HCT116 (cell line): Measurements from ENCODE around the gene SEL1L2.

ENCODE experiments used
- CEBPB ChIP-seq: IDR thresholded peaks from 2 replicates; pipeline ENCODE4 v1.6.1; 2012; ENCODE audit warnings: low read depth
- EZH2 ChIP-seq: fragments of 200-600 bp; sonication (generic); IDR thresholded peaks from 2 replicates; pipeline ENCODE4 v1.6.1; 2017; ENCODE audit warnings: antibody characterized with exemption, mixed run types
- POLR2A ChIP-seq: IDR thresholded peaks from 2 replicates; pipeline ENCODE4 v1.7.0; 2011; ENCODE audit warnings: borderline replicate concordance; ENCODE audit not compliant: insufficient read depth, insufficient read length; ENCODE audit errors: extremely low read depth
- POLR2AphosphoS5 ChIP-seq: IDR thresholded peaks from 2 replicates; pipeline ENCODE4 v1.6.1; 2011; ENCODE audit warnings: mild to moderate bottlenecking, low read depth, low read length, moderate library complexity
- RAD21 ChIP-seq: IDR thresholded peaks from 2 replicates; pipeline ENCODE4 v1.6.1; 2012; ENCODE audit warnings: low read depth, mild to moderate bottlenecking
- SIN3A ChIP-seq: IDR thresholded peaks from 2 replicates; pipeline ENCODE4 v1.6.1; 2012; ENCODE audit warnings: low read depth
- SRF ChIP-seq: IDR thresholded peaks from 2 replicates; pipeline ENCODE4 v1.6.1; 2012; ENCODE audit warnings: low read depth
- TCF7L2 ChIP-seq: IDR thresholded peaks from 2 replicates; pipeline ENCODE4 v1.7.0; 2011; ENCODE audit warnings: borderline replicate concordance, inconsistent platforms; ENCODE audit not compliant: insufficient read depth, insufficient read length; ENCODE audit errors: extremely low read depth
- YY1 ChIP-seq: IDR thresholded peaks from 2 replicates; pipeline ENCODE4 v1.6.1; 2011; ENCODE audit warnings: low read length, low read depth, moderate library complexity, mild to moderate bottlenecking; ENCODE audit not compliant: insufficient replicate concordance; ENCODE audit errors: extremely low read depth
- TF ChIP-seq, protein P1 (sequence below), 3 experiments: fragments of 200-600 bp in 1 of 3; sonication (generic) in 1 of 3; IDR thresholded peaks in 2 of 3; conservative IDR thresholded peaks in 1 of 3; 2 replicates each; pipeline ENCODE4 v1.5.1; 2012 to 2017; ENCODE audit warnings: low read depth in 2 of 3, low read length in 2 of 3, antibody characterized with exemption in 1 of 3, borderline replicate concordance in 1 of 3, control low read depth in 1 of 3, mild to moderate bottlenecking in 1 of 3, mixed read lengths in 1 of 3, mixed run types in 1 of 3, moderate library complexity in 1 of 3; ENCODE audit not compliant: insufficient read depth in 1 of 3
- TF ChIP-seq, protein P2 (sequence below): IDR thresholded peaks from 2 replicates; pipeline ENCODE4 v1.6.1; 2011; ENCODE audit warnings: mild to moderate bottlenecking, low read length, moderate library complexity; ENCODE audit not compliant: insufficient replicate concordance; ENCODE audit errors: extremely low read depth
- TF ChIP-seq, protein P3 (sequence below): IDR thresholded peaks from 2 replicates; pipeline ENCODE4 v1.6.1; 2012
- TF ChIP-seq, protein P4 (sequence below): IDR thresholded peaks from 2 replicates; pipeline ENCODE4 v1.6.1; 2012

DNA sequence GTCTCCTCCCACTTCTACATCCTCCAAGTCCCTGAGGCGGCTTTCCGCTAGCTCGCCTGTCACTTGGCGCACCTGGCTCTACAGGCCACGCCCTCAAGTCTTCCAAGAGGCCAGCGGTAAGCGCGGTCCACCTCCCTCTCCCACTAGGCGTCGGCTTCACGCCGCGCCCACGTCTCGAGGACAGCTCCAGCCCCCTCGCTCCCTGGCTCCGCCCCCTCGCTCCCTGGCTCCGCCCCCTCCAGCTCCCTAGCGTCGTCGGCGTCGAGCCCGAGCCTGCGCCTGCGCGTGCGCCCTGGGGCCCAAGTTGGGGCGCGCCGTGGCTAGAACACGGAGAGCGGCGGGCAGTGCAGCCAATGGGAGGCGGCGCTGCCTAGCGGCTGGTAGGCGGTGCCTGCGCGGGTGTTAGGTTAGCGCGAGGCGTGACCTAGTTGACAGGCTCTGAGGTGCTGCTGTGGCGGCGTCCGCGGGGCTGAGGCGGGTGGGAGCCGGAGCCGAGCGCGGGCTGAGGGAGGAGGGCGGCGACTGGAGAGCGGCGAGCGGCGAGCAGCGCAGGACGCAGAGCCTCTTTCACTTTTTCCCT lies 4.8 kb upstream of the SEL1L2 start, which contains the start of gene MACROD2:
- TF ChIP-seq, protein P1, sequence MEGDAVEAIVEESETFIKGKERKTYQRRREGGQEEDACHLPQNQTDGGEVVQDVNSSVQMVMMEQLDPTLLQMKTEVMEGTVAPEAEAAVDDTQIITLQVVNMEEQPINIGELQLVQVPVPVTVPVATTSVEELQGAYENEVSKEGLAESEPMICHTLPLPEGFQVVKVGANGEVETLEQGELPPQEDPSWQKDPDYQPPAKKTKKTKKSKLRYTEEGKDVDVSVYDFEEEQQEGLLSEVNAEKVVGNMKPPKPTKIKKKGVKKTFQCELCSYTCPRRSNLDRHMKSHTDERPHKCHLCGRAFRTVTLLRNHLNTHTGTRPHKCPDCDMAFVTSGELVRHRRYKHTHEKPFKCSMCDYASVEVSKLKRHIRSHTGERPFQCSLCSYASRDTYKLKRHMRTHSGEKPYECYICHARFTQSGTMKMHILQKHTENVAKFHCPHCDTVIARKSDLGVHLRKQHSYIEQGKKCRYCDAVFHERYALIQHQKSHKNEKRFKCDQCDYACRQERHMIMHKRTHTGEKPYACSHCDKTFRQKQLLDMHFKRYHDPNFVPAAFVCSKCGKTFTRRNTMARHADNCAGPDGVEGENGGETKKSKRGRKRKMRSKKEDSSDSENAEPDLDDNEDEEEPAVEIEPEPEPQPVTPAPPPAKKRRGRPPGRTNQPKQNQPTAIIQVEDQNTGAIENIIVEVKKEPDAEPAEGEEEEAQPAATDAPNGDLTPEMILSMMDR (IDR thresholded peaks at IDR 0.05 in 2 of 3, conservative IDR thresholded peaks at IDR 0.05 in 1 of 3; ENCODE audit: borderline replicate concordance in 1 of 3, insufficient read depth in 1 of 3, low read depth in 2 of 3, low read length in 2 of 3): no peak
- TF ChIP-seq EZH2 (no peak), TCF7L2 (peak; percentile 10), CEBPB (no peak), POLR2A (peak; percentile 64), SRF (no peak), SIN3A (no peak), YY1 (no peak), POLR2AphosphoS5 (peak; percentile 47; the same call in 1 of the 2 replicates), RAD21 (no peak)
- TF ChIP-seq, protein P2, sequence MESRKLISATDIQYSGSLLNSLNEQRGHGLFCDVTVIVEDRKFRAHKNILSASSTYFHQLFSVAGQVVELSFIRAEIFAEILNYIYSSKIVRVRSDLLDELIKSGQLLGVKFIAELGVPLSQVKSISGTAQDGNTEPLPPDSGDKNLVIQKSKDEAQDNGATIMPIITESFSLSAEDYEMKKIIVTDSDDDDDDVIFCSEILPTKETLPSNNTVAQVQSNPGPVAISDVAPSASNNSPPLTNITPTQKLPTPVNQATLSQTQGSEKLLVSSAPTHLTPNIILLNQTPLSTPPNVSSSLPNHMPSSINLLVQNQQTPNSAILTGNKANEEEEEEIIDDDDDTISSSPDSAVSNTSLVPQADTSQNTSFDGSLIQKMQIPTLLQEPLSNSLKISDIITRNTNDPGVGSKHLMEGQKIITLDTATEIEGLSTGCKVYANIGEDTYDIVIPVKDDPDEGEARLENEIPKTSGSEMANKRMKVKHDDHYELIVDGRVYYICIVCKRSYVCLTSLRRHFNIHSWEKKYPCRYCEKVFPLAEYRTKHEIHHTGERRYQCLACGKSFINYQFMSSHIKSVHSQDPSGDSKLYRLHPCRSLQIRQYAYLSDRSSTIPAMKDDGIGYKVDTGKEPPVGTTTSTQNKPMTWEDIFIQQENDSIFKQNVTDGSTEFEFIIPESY: no peak
- TF ChIP-seq, protein P3, sequence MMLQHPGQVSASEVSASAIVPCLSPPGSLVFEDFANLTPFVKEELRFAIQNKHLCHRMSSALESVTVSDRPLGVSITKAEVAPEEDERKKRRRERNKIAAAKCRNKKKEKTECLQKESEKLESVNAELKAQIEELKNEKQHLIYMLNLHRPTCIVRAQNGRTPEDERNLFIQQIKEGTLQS: no peak
- TF ChIP-seq, protein P4, sequence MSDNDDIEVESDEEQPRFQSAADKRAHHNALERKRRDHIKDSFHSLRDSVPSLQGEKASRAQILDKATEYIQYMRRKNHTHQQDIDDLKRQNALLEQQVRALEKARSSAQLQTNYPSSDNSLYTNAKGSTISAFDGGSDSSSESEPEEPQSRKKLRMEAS: peak; percentile 67
